ENCODE data around the gene NEK10.

NEK10 gene

GRCh38 chr3:27224197-27224596 lies 145.0 kb downstream of the NEK10 start:
- DNase-seq = no peak

- DNase-seq = no peak
Observed at GRCh38 chr3:27221264-27221932, 147.8 kb downstream of the NEK10 start.

DNA sequence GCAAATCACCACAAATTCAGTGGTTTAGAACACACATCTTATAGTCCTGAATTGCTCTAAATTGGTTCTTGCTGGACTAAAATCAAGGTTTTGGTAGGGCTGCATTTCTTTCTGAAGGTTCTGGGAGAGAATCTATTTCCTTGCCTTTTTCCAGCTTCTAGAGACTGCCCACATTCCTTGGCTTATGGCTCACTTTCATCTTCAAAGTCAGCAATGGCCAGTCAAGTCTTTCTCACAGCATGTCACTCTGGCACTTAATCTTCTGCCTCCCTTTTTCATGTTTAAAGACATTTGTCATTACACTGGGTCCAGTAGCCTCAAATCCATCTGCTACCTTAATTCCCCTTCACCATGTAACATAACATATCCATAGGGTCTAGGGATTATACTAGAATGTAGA lies 149.0 kb downstream of the NEK10 start:
- no peak for DNase-seq

- DNase-seq = no peak
Observed at GRCh38 chr3:27219127-27219845, 149.9 kb downstream of the NEK10 start.

DNA sequence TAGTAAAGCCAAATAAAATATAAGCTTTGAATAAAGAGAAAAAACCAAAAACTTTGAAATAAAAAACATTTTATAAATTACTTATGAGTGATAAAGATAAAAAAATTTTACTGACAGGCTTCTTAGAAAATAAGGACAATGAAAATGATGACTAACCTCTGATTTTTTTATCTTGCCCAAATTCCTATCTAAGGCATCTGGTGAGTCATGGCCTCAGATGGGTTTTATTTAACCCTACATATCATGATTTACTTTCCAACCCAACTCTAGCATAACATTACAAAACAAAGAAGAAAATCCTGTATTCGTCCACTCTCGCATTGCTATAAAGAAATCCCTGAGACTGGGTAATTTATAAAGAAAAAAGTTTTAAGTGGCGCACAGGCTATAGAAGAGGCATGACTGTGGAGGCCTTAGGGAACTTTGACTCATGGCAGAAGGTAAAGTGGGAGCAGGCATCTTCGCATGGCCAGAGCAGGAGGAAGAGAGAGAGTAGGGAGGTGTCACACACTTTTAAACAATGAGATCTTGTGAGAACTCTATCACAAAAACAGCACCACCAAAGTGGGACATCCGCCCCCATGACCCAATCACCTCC lies 152.1 kb downstream of the NEK10 start:
- DNase-seq = no peak

- no peak for DNase-seq
Observed at GRCh38 chr3:27216295-27216855, 152.8 kb downstream of the NEK10 start.

DNA sequence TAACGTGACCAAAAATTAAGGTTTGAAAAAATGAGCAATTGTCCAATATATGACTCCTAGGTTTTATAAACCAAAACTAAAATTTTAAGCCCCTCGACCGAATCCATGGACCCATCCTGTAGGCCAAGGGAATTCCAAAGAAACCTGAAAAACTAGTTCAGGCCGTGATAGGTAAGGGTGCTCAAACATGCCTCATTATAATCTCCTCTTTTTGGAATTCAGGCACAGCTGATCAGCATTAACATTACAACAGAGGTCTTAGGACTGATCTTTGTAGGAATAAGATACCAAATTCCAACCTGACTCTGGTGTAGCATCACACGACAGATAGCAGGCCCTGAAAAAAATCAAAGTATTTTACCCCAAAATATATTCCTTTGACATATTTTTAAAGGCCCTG lies 155.7 kb downstream of the NEK10 start:
- no peak for DNase-seq

GRCh38 chr3:27209617-27210264 lies 159.4 kb downstream of the NEK10 start:
- DNase-seq = no peak

DNA sequence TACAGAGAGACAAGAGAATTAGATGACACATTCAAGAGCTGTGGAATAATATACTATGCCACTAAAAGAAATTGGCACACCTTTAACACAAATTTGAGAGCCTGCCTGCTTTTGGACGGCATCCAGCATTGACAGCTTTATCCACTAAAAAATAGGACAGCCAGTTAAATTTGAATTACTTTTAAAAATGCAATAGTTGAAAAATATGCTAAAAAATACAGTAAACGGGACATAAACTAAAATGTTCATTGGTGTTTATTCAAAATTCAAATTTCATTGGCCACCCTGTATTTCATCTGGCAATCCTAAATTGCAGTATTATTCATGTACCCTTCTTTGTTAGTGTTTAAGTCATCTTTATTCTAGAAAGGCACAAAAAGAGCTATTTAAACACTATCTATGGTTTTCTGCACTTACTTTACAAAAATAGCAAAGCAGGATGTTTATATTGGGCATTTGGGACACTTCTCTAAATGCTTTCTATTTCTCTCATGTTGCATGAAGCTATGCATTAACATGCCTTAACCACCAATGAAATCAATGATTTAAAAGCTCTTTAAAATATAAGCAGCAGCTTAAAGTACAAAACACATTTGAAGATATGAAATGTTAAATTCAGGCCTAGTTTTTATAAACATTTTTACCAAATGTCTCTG lies 160.1 kb downstream of the NEK10 start:
- no peak for DNase-seq

DNA sequence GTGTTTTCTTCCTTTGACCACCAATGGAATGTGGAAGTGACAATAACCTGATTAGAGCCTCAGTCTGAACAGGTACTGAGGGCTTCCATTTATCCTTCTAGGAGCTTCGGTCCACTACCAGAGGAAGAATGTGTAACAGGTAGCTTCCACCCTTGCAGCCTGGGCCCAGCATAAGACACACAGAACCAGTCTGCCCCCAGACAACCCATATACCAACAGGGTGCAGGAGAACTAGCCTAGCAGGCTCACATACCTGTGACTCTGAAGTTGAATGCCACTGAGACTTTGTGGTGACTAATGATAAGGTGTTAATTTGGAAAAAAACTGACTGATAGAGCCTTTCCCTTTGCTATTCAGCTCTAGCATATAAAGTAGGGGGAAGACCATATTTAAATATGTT lies 166.2 kb downstream of the NEK10 start:
- DNase-seq = no peak

DNA sequence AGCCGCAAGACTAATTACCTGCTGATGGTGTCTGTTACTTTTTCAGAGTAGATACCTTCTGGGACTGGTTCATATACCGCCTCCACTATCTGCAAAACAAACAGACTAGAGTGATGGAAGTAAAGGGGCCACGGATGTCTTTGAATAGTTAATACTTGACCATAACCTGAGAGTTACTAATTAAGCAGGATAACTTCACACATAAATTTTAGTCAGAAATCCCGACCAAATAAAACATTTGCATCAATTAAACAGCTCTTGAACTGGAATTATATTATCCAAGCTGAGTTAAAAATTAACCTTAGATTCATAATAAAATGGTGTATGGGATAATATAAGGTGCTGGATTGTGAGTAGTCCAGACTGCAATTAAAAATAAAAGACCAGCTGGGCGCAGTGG lies 167.7 kb downstream of the NEK10 start:
- no peak for DNase-seq

DNA sequence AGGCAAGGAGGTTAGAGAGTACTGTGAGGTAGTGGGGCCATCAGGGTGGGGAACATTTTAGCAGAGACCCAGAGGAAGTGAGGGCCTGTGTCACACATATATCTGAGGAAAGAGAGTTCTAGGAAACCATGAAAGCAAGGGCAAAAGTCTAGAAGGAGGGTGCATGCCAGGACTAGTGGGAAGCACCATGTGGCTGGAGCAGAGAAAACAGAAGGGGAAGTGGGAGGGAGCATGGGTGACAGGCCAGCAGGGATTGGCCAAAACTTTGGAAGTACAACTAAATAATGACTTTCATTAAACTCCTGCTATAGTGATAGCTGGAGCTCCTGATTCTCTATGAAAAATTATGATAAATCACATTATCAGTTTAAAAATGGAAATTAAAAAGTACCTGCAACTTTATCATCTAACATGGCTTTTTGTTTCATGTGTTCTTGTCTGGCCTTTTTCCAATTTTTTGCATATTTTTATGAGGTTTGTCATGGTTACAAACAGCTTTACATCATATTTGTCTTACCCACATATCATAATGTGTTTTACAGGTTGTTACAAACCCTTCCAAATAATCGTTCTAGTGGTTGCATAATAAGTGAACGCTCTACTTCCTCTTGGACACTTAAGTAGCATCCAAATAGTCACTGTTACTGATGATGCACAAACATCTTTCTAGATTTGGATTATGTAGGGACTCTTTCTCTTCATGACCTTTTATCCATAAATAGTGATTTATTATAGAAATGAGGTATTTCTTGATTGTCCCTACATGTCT lies 168.3 kb downstream of the NEK10 start:
- DNase-seq = no peak

DNA sequence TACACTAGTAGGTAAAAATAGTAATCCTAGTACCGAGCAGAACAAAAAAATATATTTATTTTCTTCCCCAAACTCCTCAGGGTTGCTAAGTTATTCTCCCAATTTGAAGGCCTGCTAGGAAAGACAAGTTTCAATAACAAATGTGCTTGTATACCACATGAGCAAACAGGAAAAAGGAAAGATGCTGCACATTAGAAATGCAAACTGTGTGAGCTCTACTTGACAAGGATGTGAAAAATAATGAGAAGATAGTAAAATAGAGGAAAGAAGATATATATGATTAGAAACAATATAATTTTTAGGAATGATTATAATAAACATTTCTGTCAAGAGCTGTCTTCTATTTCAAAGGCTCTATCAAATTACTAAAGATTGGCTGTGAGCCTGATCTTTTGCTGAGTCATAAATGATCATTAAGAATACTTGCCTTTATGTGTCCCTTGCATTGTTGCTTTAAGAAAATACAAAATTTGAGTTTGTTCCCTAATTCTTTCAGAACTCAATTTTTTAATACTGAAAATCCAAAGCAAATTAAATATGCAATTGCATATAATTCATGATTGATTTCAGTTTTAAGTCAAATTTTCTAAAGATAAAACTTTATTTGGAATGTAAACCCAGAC lies 174.2 kb downstream of the NEK10 start:
- DNase-seq = no peak

- DNase-seq = no peak
Observed at GRCh38 chr3:27193056-27193455, 176.1 kb downstream of the NEK10 start.

DNA sequence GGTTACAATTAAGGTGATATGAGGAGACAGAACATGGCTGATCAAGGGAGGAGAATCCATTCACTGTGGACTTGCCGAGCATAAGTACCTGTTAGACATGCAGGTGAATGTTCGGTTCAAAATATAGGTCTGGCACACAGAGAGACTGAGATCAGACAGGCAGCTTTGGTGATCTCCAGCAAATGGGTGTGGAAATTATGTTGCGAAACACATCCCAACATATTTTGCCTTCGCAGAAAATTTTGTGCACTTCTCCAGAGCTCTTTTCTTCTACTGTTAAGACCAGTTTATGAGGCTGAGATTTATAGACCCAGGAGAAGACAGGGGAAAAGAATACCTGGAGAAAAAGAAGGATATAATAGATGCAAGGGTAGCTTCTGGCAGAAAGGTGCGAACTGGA lies 183.2 kb downstream of the NEK10 start:
- DNase-seq = no peak

DNA sequence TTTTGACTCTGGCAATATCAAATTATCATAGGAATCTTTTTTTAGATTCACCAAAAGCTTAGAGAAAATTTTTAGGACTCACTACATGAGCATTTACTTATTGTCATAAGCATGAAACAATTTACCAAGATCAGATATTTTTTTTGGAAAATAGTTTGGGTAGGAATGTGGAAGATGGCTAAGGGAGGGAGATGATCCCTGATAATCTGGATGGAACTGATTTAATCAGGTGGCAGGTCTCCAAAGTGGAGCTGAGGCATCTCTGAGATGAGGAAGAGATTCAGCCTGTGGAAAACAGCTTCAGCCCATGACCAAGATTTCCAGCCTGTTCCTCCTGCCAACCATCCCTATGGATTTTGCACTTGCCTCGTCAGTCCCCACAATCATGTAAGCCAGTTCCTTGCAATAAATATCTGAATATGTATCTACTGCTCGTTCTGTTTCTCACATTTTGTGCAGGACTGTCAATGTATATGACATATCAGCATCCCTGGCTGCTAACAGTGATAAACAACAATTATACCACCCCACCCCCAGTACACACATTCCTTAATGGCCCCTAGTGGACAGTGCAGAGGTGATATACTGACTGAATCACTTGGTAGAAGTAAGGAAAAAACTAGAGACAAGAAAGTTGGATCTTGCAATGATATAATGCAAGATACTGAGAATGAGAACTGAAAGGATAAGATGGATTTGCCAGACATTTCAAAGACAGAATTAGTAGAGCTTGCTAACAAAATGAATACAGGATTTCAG lies 183.8 kb downstream of the NEK10 start:
- no peak for DNase-seq

GRCh38 chr3:27184261-27184660 lies 184.9 kb downstream of the NEK10 start:
- no peak for DNase-seq

DNA sequence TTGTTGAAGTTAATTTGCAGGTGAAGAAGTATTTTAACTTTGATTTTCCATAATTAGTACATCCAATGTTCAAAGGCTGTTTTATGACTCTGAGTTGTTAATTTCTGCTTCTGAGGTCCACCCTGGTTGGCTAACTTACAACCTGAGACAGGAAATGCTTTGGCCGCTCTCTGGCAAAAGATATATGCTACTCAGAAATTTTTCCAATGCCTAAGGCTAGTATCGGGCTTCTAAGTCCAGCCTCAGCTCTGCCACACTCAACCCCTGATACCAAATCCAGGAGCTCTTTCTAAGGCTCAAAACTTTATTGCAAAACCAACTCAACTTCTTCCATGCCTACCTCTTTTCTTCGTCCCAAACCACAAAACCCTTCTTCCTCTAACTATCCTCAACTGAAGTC lies 192.9 kb downstream of the NEK10 start:
- no peak for DNase-seq

DNA sequence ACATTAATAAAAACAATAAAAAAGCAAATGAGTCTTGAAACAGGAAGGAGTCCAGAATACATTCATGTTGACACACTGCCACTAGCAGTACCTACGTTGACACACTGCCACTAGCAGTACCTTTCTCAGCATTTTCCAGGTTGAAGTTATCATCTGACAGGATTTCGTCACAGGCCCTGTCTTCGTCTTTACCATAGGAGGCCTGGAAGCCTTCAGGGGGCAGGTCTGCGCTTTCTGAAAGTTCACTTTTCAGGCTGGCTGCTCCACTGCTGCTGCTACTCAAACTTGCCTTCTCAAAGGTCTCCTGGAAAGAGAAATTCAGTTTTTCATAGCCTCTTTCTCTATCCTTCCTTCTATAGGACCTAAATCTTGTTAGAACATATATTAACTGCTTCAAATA lies 194.7 kb downstream of the NEK10 start:
- DNase-seq = no peak

GRCh38 chr3:27171113-27171512 lies 198.1 kb downstream of the NEK10 start:
- DNase-seq = no peak

DNA sequence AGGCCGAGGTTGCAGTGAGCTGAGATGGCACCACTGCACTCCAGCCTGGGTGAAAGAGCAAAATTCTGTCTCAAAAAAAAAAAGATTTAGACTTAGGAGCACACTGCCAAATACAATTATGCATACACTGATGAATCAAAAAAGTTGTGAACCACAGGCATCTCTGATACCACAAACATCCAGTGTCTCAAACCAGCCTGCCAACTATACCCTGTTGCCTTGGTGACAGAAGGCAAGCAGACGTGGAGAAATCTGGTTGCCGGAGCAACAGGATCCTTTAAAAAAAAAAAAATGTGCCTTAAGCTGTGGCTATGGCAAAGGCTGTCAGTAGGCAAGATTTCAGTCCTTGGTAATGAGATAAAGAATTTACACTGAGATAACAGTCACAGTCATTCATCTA lies 202.3 kb downstream of the NEK10 start:
- DNase-seq = no peak
